H9 (cell line): ENCODE measurements around the gene EEF1AKMT3. TPM values are rescaled to one million over a fixed set of nuclear protein-coding genes. Genes with fewer than 3 reads are reported as not detected.

ENCODE experiments used
- DNase-seq: peaks from one replicate; pipeline ENCODE4 v3.0.0-alpha.2; 2017
- H2AFZ ChIP-seq: one replicate; pipeline ENCODE4 v1.6.1; 2013; ENCODE audit warnings: mild to moderate bottlenecking, low read length, control low read depth, moderate library complexity
- H2AK5ac ChIP-seq: 2 replicates; pipeline ENCODE4 v1.6.1; 2013; ENCODE audit warnings: low read length, control low read depth, mixed read lengths; ENCODE audit not compliant: insufficient read length
- H2BK120ac ChIP-seq: one replicate; pipeline ENCODE4 v1.6.1; 2013; ENCODE audit warnings: low read depth, mild to moderate bottlenecking, low read length, control low read depth, inconsistent platforms; ENCODE audit not compliant: poor library complexity, severe bottlenecking
- H2BK12ac ChIP-seq: 2 replicates; pipeline ENCODE4 v1.6.1; 2013; ENCODE audit warnings: low read length, control low read depth, mixed read lengths, low read depth; ENCODE audit not compliant: insufficient read length
- H2BK15ac ChIP-seq: 2 replicates; pipeline ENCODE4 v1.6.1; 2013; ENCODE audit warnings: low read depth, low read length, control low read depth
- H2BK20ac ChIP-seq: one replicate; pipeline ENCODE4 v1.6.1; 2013; ENCODE audit warnings: low read depth, mild to moderate bottlenecking, low read length, control low read depth, inconsistent platforms; ENCODE audit not compliant: poor library complexity, severe bottlenecking
- H2BK5ac ChIP-seq: 2 replicates; pipeline ENCODE4 v1.6.1; 2013; ENCODE audit warnings: low read length, control low read depth, mixed read lengths; ENCODE audit not compliant: insufficient read length
- H3K14ac ChIP-seq: 2 replicates; pipeline ENCODE4 v1.6.1; 2013; ENCODE audit warnings: low read length, control low read depth; ENCODE audit not compliant: insufficient read depth
- H3K18ac ChIP-seq: 2 replicates; pipeline ENCODE4 v1.6.1; 2013; ENCODE audit warnings: low read depth, mild to moderate bottlenecking, mixed read lengths, low read length, control low read depth; ENCODE audit not compliant: insufficient read length
- H3K23ac ChIP-seq: 2 replicates; pipeline ENCODE4 v1.6.1; 2013; ENCODE audit warnings: low read length, control low read depth, mixed read lengths, low read depth; ENCODE audit not compliant: insufficient read length
- H3K23me2 ChIP-seq: 2 replicates; pipeline ENCODE4 v1.6.1; 2013; ENCODE audit warnings: low read depth, mild to moderate bottlenecking, mixed read lengths, low read length, control low read depth; ENCODE audit not compliant: insufficient read length, poor library complexity, severe bottlenecking
- H3K27ac ChIP-seq: 2 replicates; pipeline ENCODE4 v1.5.1; 2013; ENCODE audit warnings: low read length, control low read depth, mixed read lengths, low read depth; ENCODE audit not compliant: insufficient read length
- H3K27me3 ChIP-seq: 2 replicates; pipeline ENCODE4 v1.6.1; 2013; ENCODE audit warnings: low read length, control low read depth, inconsistent platforms; ENCODE audit not compliant: insufficient read depth
- H3K4ac ChIP-seq: 2 replicates; pipeline ENCODE4 v1.6.1; 2013; ENCODE audit warnings: low read depth, mild to moderate bottlenecking, control low read depth, inconsistent platforms, low read length, moderate library complexity
- H3K4me1 ChIP-seq: 2 replicates; pipeline ENCODE4 v1.6.1; 2013; ENCODE audit warnings: low read length, control low read depth, inconsistent platforms; ENCODE audit not compliant: insufficient read depth
- H3K4me2 ChIP-seq: 2 replicates; pipeline ENCODE4 v1.6.1; 2013; ENCODE audit warnings: low read length, control low read depth, mixed read lengths; ENCODE audit not compliant: insufficient read length, insufficient read depth
- H3K56ac ChIP-seq: 2 replicates; pipeline ENCODE4 v1.6.1; 2013; ENCODE audit warnings: low read depth, mild to moderate bottlenecking, mixed read lengths, low read length, control low read depth; ENCODE audit not compliant: insufficient read length
- H3K79me1 ChIP-seq: 2 replicates; pipeline ENCODE4 v1.6.1; 2013; ENCODE audit warnings: low read depth, mild to moderate bottlenecking, moderate library complexity, low read length, control low read depth, inconsistent platforms; ENCODE audit not compliant: insufficient read depth, poor library complexity, severe bottlenecking
- H3K79me2 ChIP-seq: 2 replicates; pipeline ENCODE4 v1.6.1; 2013; ENCODE audit warnings: low read length, control low read depth, inconsistent platforms; ENCODE audit not compliant: insufficient read depth
- H3K9ac ChIP-seq: 2 replicates; pipeline ENCODE4 v1.6.1; 2013; ENCODE audit warnings: low read length, control low read depth, mixed read lengths; ENCODE audit not compliant: insufficient read length; ENCODE audit errors: extremely low read depth
- H3K9me3 ChIP-seq: one replicate; pipeline ENCODE4 v1.6.1; 2013; ENCODE audit warnings: low read depth, low read length, inconsistent platforms; ENCODE audit not compliant: control insufficient read depth
- H3T11ph ChIP-seq: one replicate; pipeline ENCODE4 v1.6.1; 2013; ENCODE audit warnings: mild to moderate bottlenecking, low read length, control low read depth, inconsistent platforms
- H4K20me1 ChIP-seq: one replicate; pipeline ENCODE4 v1.6.1; 2013; ENCODE audit not compliant: control insufficient read depth, insufficient read length, insufficient read depth
- H4K5ac ChIP-seq: 2 replicates; pipeline ENCODE4 v1.6.1; 2013; ENCODE audit warnings: low read depth, mild to moderate bottlenecking, mixed read lengths, low read length, control low read depth; ENCODE audit not compliant: insufficient read length
- H4K8ac ChIP-seq: replicated peaks from 2 replicates; pipeline ENCODE4 v1.6.1; 2013; ENCODE audit warnings: low read length, control low read depth, mixed read lengths, low read depth; ENCODE audit not compliant: insufficient read length
- H4K91ac ChIP-seq: 2 replicates; pipeline ENCODE4 v1.6.1; 2013; ENCODE audit warnings: low read depth, mild to moderate bottlenecking, moderate library complexity, mixed read lengths, low read length, control low read depth; ENCODE audit not compliant: insufficient read length
- H3K27ac Mint-ChIP-seq, 3 experiments: 2 replicates in 2 of 3; 3 replicates in 1 of 3; pipeline ENCODE4 v1.8.0; 2020 to 2021; ENCODE audit warnings: mixed read lengths in 3 of 3, mild to moderate bottlenecking in 1 of 3, moderate library complexity in 1 of 3
- H3K27me3 Mint-ChIP-seq: 2 replicates; pipeline ENCODE4 v1.8.0; 2021; ENCODE audit warnings: low read depth, mild to moderate bottlenecking, moderate library complexity, mixed read lengths
- H3K36me3 Mint-ChIP-seq, 3 experiments: 2 replicates in 2 of 3; 3 replicates in 1 of 3; pipeline ENCODE4 v1.8.0; 2020 to 2021; ENCODE audit warnings: low read depth in 3 of 3, mixed read lengths in 3 of 3; ENCODE audit not compliant: insufficient read depth in 1 of 3
- H3K4me1 Mint-ChIP-seq, 2 experiments: 2 replicates each; pipeline ENCODE4 v1.8.0; 2020; ENCODE audit warnings: mixed read lengths in 2 of 2
- H3K4me3 Mint-ChIP-seq, 2 experiments: 2 replicates in 1 of 2; 3 replicates in 1 of 2; pipeline ENCODE4 v1.8.0; 2020 to 2021; ENCODE audit warnings: mild to moderate bottlenecking in 2 of 2, mixed read lengths in 2 of 2, moderate library complexity in 1 of 2
- H3K9me3 Mint-ChIP-seq, 2 experiments: 2 replicates in 1 of 2; 3 replicates in 1 of 2; pipeline ENCODE4 v1.8.0; 2020; ENCODE audit warnings: mild to moderate bottlenecking in 2 of 2, mixed read lengths in 2 of 2, moderate library complexity in 1 of 2
- WGBS: extraction: QIAGEN DNeasy Blood & Tissue Kit; methylation state at CpG from one replicate; pipeline ENCODE4 v1.1.7; 2013; ENCODE audit warnings: missing lambda C conversion rate, low lambda C conversion rate, mixed read lengths; ENCODE audit not compliant: insufficient read length; ENCODE audit errors: extremely low coverage; 5-methylcytosine and 5-hydroxymethylcytosine counted together
- total RNA-seq: library from RNA; stranded (reverse); gene quantifications from 2 replicates; pipeline ENCODE4 v1.2.1, GENCODE V29; 2021
- TF ChIP-seq, protein P1 (sequence below): fragments of 200-600 bp; sonication (generic); conservative IDR thresholded peaks from 3 replicates; pipeline ENCODE4 v1.8.0; 2021; ENCODE audit warnings: antibody characterized with exemption, mild to moderate bottlenecking

Gene EEF1AKMT3
- total RNA-seq, 1 experiment from 2014 or later: 2.9 TPM

DNA sequence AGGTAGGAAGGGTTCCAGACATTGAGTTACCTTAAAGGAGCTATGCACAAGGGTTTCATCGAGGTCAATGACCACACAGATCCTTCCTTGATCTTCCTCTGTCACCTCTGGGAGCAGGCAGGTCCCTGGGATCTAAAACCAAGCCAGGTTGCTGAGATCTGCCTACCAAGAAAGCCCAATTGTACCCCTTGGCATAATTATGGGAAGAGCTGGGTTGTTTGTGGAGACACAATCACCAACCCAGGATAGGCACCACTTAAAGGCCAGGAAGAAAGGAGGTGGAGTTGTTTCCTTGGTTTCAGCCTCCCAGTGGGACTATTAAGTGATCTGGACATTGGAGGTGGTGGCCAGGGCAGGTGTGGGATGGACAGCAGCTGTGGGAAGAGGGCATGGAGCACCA lies 54.6 kb downstream of the EEF1AKMT3 start:
- H3K4me3 Mint-ChIP-seq: no peak overlapping the region
- Histone ChIP-seq H2BK15ac (no peak overlapping the region), H3K4ac (no peak overlapping the region), H3K4me2 (no peak overlapping the region), H3K79me2 (no peaks in the 10 kb centered on the region; the same call in 1 of the 2 replicates), H3T11ph (no peak overlapping the region), H3K27me3 (no peaks in the 10 kb centered on the region), H2AK5ac (no peak overlapping the region), H3K27ac (no peak overlapping the region), H4K5ac (no peak overlapping the region), H2BK120ac (no peak overlapping the region), H3K23me2 (no peaks in the 10 kb centered on the region), H3K56ac (no peak overlapping the region), H3K18ac (no peak overlapping the region), H2BK12ac (no peak overlapping the region), H3K9ac (no peak overlapping the region), H4K91ac (no peak overlapping the region), H3K79me1 (no peaks in the 10 kb centered on the region), H3K4me1 (peaks cover 5% of the 10 kb centered on the region; the same call in 1 of the 2 replicates), H2BK20ac (no peak overlapping the region), H4K8ac (no peak overlapping the region), H3K23ac (no peak overlapping the region), H2BK5ac (no peak overlapping the region), H4K20me1 (no peaks in the 10 kb centered on the region), H3K9me3 (no peaks in the 10 kb centered on the region), H3K14ac (no peak overlapping the region), H2AFZ (no peak overlapping the region)
- WGBS: no CpG with 5 or more reads among the region's 1 CpG
- TF ChIP-seq, protein P1, sequence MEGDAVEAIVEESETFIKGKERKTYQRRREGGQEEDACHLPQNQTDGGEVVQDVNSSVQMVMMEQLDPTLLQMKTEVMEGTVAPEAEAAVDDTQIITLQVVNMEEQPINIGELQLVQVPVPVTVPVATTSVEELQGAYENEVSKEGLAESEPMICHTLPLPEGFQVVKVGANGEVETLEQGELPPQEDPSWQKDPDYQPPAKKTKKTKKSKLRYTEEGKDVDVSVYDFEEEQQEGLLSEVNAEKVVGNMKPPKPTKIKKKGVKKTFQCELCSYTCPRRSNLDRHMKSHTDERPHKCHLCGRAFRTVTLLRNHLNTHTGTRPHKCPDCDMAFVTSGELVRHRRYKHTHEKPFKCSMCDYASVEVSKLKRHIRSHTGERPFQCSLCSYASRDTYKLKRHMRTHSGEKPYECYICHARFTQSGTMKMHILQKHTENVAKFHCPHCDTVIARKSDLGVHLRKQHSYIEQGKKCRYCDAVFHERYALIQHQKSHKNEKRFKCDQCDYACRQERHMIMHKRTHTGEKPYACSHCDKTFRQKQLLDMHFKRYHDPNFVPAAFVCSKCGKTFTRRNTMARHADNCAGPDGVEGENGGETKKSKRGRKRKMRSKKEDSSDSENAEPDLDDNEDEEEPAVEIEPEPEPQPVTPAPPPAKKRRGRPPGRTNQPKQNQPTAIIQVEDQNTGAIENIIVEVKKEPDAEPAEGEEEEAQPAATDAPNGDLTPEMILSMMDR: no peak
- H3K4me1 Mint-ChIP-seq: peaks cover 6 to 10% of the 10 kb centered on the region in 2 experiments
- no peak for DNase-seq
- no peaks in the 10 kb centered on the region for H3K9me3 Mint-ChIP-seq
- H3K36me3 Mint-ChIP-seq: peaks cover 52 to 74% (median 73%) of the 10 kb centered on the region in 3 experiments
- H3K27ac Mint-ChIP-seq: no peak overlapping the region
- no peaks in the 10 kb centered on the region; the same call in 1 of the 2 replicates for H3K27me3 Mint-ChIP-seq
